ENCODE data around the gene DDX55. TPM values are rescaled to one million over a fixed set of nuclear protein-coding genes. Genes with fewer than 3 reads are reported as not detected.
"Not testable (repeated sequence)": the region's sequence is repeated elsewhere in the genome, so short reads cannot be mapped to it uniquely, and the experiment has no call there.

DDX55 gene
- polyA plus RNA-seq (ENCODE audit: insufficient read length in 10 of 10) = 10 to 100 TPM; 10.2 to 26.7 (median 15.9) TPM
- long read RNA-seq, donor 1, partial matches to known transcripts = 0 of 1 reads
- long read RNA-seq, donor 1, other reads (novel, unspliced or antisense) = 0 of 1 reads
- long read RNA-seq, donor 2 = 0 reads
- long read RNA-seq, donor 3 = 0 reads
- long read RNA-seq, donor 4, partial matches to known transcripts = 30 of 31 reads
- long read RNA-seq, donor 4, other reads (novel, unspliced or antisense) = 0 of 31 reads
- long read RNA-seq, donor 5 = 0 reads
- long read RNA-seq, donor 6 = 0 reads
- long read RNA-seq, donor 7, partial matches to known transcripts = 7 of 7 reads
- long read RNA-seq, donor 7, other reads (novel, unspliced or antisense) = 0 of 7 reads
- long read RNA-seq, donor 8 = 0 reads
- long read RNA-seq, donor 9 = 0 reads

- DNase-seq = peak; percentile 80 to 95 (median 90)
These were observed at the start of gene DDX55 for GRCh38 chr12:123601602-123602489. Gene DDX55, plus strand, starts transcription at chr12:123602099. Its CDS starts 50 bp downstream, at chr12:123602149.

GRCh38 chr12:123554136-123554535, 47.8 kb upstream of the DDX55 start:
- DNase-seq = not testable (repeated sequence)

GRCh38 chr12:123554843-123555242, 47.1 kb upstream of the DDX55 start:
- DNase-seq = not testable (repeated sequence)

- DNase-seq = not testable (repeated sequence)
These were observed 43.4 kb upstream of the DDX55 start for GRCh38 chr12:123558487-123558886.

GRCh38 chr12:123559468-123559867, 42.4 kb upstream of the DDX55 start:
- DNase-seq = peak in 1 of 3 donors; percentile 11

GRCh38 chr12:123571343-123571813, 30.5 kb upstream of the DDX55 start:
- peak in 2 of 3 donors; percentile 19 to 46 for DNase-seq

- DNase-seq = no peak
These were observed 29.5 kb upstream of the DDX55 start for GRCh38 chr12:123572391-123572790.

- no peak for DNase-seq
These were observed 28.0 kb upstream of the DDX55 start for GRCh38 chr12:123573870-123574269.

- DNase-seq = no peak
These were observed 25.3 kb upstream of the DDX55 start for GRCh38 chr12:123576611-123577010.

- DNase-seq = no peak
These were observed 23.7 kb upstream of the DDX55 start for GRCh38 chr12:123578243-123578642.

- DNase-seq = not testable (repeated sequence)
These were observed 23.1 kb upstream of the DDX55 start for GRCh38 chr12:123578829-123579228.

GRCh38 chr12:123580772-123581171, 21.1 kb upstream of the DDX55 start:
- no peak for DNase-seq

- DNase-seq = no peak
These were observed 10.0 kb upstream of the DDX55 start for GRCh38 chr12:123591702-123592481.

- no peak for DNase-seq
These were observed 6.2 kb upstream of the DDX55 start for GRCh38 chr12:123595729-123596128.

GRCh38 chr12:123597100-123597499, 4.8 kb upstream of the DDX55 start:
- DNase-seq = no peak

GRCh38 chr12:123598522-123598921, 3.4 kb upstream of the DDX55 start:
- DNase-seq = no peak

GRCh38 chr12:123599310-123599709, 2.6 kb upstream of the DDX55 start:
- DNase-seq = no peak

GRCh38 chr12:123599721-123600120, 2.2 kb upstream of the DDX55 start:
- no peak for DNase-seq

GRCh38 chr12:123602651-123603195, 824 bp downstream of the DDX55 start:
- DNase-seq = no peak

- DNase-seq = not testable (repeated sequence)
These were observed 1.6 kb downstream of the DDX55 start for GRCh38 chr12:123603495-123603894.

GRCh38 chr12:123607756-123608155, 5.9 kb downstream of the DDX55 start:
- DNase-seq = no peak

All from muscle of back (tissue), 13 donors.